Measurements from ENCODE around the gene APOA5.

- no peak for TF ChIP-seq POLR2AphosphoS5 (IDR thresholded peaks at IDR 0.05)
- no peak for TF ChIP-seq SMC3 (conservative IDR thresholded peaks at IDR 0.05; ENCODE audit: poor library complexity)
- TF ChIP-seq RAD21 (conservative IDR thresholded peaks at IDR 0.05) = no peak
- no peak for TF ChIP-seq CTCF (IDR thresholded peaks at IDR 0.05; ENCODE audit: poor library complexity, severe bottlenecking)
Observed at GRCh38 chr11:116771935-116772334, 19.7 kb downstream of the APOA5 start.
